Caco-2 (cell line): Measurements from ENCODE around the gene TAF15. TPM values are rescaled to one million over a fixed set of nuclear protein-coding genes. Genes with fewer than 3 reads are reported as not detected.

ENCODE experiments used
- BruUV-seq: library from RNA; stranded (reverse); fragments of 400-500 nt; replicated peaks from 2 replicates; lab custom pipeline; 2021; lab: Mats Ljungman, UMichigan
- CTCF ChIA-PET: fragments of 300-600 bp; sonication (Branson Sonifier 250); formaldehyde crosslinking; loops from one replicate; lab custom pipeline; 2022; ENCODE audit warnings: antibody characterized with exemption; lab: Charles Lee
- POLR2A ChIA-PET: fragments of 300-600 bp; sonication (Branson Sonifier 250); formaldehyde crosslinking; loops from one replicate; lab custom pipeline; 2022; ENCODE audit warnings: antibody characterized with exemption; lab: Charles Lee
- DNase-seq, 2 experiments: peaks; one replicate each; pipeline versions ENCODE4 v3.0.0 to v3.0.0-alpha.2; 2020 to 2022
- H3K27me3 ChIP-seq: replicated peaks from 2 replicates; pipeline ENCODE4 v1.6.0; 2011; ENCODE audit warnings: low read length; ENCODE audit not compliant: control insufficient read depth, insufficient read depth
- H3K36me3 ChIP-seq: 2 replicates; pipeline ENCODE4 v1.5.1; 2011; ENCODE audit warnings: low read length; ENCODE audit not compliant: control insufficient read depth, insufficient read depth
- H3K4me1 ChIP-seq: fragments of 250-450 bp; sonication (Bioruptor Pico); 2 replicates; pipeline ENCODE4 v1.5.1; 2020; ENCODE audit warnings: mild to moderate bottlenecking
- H3K4me3 ChIP-seq: 2 replicates; pipeline ENCODE4 v1.5.1; 2011; ENCODE audit warnings: low read depth, mild to moderate bottlenecking, control low read depth, low read length
- H3K9me3 ChIP-seq: fragments of 250-450 bp; sonication (Bioruptor Pico); 2 replicates; pipeline ENCODE4 v1.5.1; 2020; ENCODE audit warnings: mild to moderate bottlenecking, moderate library complexity
- H3K27ac Mint-ChIP-seq: one replicate; pipeline ENCODE4 v1.8.0; 2022; ENCODE audit warnings: mixed read lengths; ENCODE audit not compliant: unreplicated experiment
- H3K27me3 Mint-ChIP-seq: one replicate; pipeline ENCODE4 v1.8.0; 2022; ENCODE audit warnings: mixed read lengths; ENCODE audit not compliant: insufficient read depth, unreplicated experiment
- H3K36me3 Mint-ChIP-seq: one replicate; pipeline ENCODE4 v1.8.0; 2022; ENCODE audit warnings: mild to moderate bottlenecking, mixed read lengths; ENCODE audit not compliant: insufficient read depth, unreplicated experiment
- H3K4me1 Mint-ChIP-seq: one replicate; pipeline ENCODE4 v1.8.0; 2022; ENCODE audit warnings: low read depth, mixed read lengths; ENCODE audit not compliant: unreplicated experiment
- H3K4me3 Mint-ChIP-seq: one replicate; pipeline ENCODE4 v1.8.0; 2022; ENCODE audit warnings: mild to moderate bottlenecking, moderate library complexity, mixed read lengths; ENCODE audit not compliant: unreplicated experiment
- H3K9me3 Mint-ChIP-seq: one replicate; pipeline ENCODE4 v1.8.0; 2022; ENCODE audit warnings: mixed read lengths; ENCODE audit not compliant: unreplicated experiment
- CTCF ChIP-seq, 2 experiments: fragments of 200-600 bp in 1 of 2; IDR thresholded peaks; 1 replicate in 1 of 2; 2 replicates in 1 of 2; pipeline versions ENCODE4 v1.5.1 to v1.8.0; 2011 to 2022; ENCODE audit warnings: antibody characterized with exemption in 1 of 2, control low read depth in 1 of 2, inconsistent platforms in 1 of 2, low read depth in 1 of 2, low read length in 1 of 2, mild to moderate bottlenecking in 1 of 2, moderate library complexity in 1 of 2; ENCODE audit not compliant: insufficient read depth in 1 of 2, severe bottlenecking in 1 of 2, unreplicated experiment in 1 of 2
- intact Hi-C: fragments of 100-400 bp; cut with micrococcal nuclease; formaldehyde crosslinking; loops from one replicate; pipeline ENCODE4 v1.10.0; 2022; ENCODE audit not compliant: unreplicated experiment
- total RNA-seq: library from RNA; stranded (reverse); gene quantifications from 2 replicates; pipeline ENCODE4 v1.2.3, GENCODE V29; 2022

The TAF15 gene
- total RNA-seq, 1 experiment from 2014 or later = 350 TPM

DNA sequence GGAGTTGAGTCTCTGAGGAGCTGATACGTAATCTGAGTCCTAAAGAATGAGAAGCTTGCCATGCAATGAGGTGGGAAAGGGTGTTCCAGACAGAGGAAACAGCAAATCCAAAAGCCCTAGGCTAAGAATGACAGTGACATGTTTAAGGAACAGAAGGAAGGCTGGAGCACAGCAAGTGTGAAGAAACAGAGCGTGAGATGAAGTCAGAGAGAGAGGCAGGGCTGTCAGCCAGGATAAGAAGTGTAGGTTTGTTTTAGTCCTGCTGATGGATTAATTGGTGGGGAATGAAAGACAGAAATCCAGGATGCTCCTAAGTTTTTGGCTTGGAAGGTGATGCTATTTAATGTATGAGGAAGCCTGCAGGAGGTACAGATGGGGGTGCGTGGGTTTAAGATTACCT is 28.3 kb upstream of the TAF15 start:
- Mint-ChIP-seq H3K9me3 (no peaks in the 10 kb centered on the region), H3K4me3 (no peak overlapping the region), H3K27ac (no peak overlapping the region), H3K36me3 (no peaks in the 10 kb centered on the region), H3K4me1 (peaks cover 7% of the 10 kb centered on the region), H3K27me3 (peaks cover 6% of the 10 kb centered on the region)
- Histone ChIP-seq H3K27me3 (no peaks in the 10 kb centered on the region), H3K36me3 (no peaks in the 10 kb centered on the region), H3K9me3 (no peaks in the 10 kb centered on the region), H3K4me3 (no peak overlapping the region), H3K4me1 (no peaks in the 10 kb centered on the region)
- DNase-seq = no peak
- POLR2A ChIA-PET = interaction anchor here (0.6 kb wide), 1 partner anchor 228 kb away, joined by 3 read pairs; no protein-coding TSS in a partner anchor
- no TSS peak for BruUV-seq
- no peak for TF ChIP-seq CTCF (IDR thresholded peaks at IDR 0.05; ENCODE audit: insufficient read depth in 1 of 2, low read depth in 1 of 2, low read length in 1 of 2, severe bottlenecking in 1 of 2, unreplicated experiment in 1 of 2)
- CTCF ChIA-PET = interaction anchor here (1.0 kb wide), 2 partner anchors 12 to 17 kb away, joined by 3 to 4 read pairs; no protein-coding TSS in a partner anchor
- intact Hi-C loops = no loop called here

- ChIA-PET CTCF (interaction anchor here (1.5 kb wide), 1 partner anchor 21 kb away, joined by 8 read pairs; no protein-coding TSS in a partner anchor), POLR2A (interaction anchor here (0.6 kb wide), 1 partner anchor 12 kb away, joined by 3 read pairs; no protein-coding TSS in a partner anchor)
- no peaks in the 10 kb centered on the region for H3K4me1 ChIP-seq
- no peak for TF ChIP-seq CTCF (IDR thresholded peaks at IDR 0.05; ENCODE audit: insufficient read depth in 1 of 2, low read depth in 1 of 2, low read length in 1 of 2, severe bottlenecking in 1 of 2, unreplicated experiment in 1 of 2)
- no peaks in the 10 kb centered on the region for H3K27me3 ChIP-seq
- no peak for DNase-seq
- H3K4me3 Mint-ChIP-seq = no peak overlapping the region
- no peaks in the 10 kb centered on the region for H3K36me3 ChIP-seq
- H3K9me3 ChIP-seq = no peaks in the 10 kb centered on the region
- peaks cover 15% of the 10 kb centered on the region for H3K4me1 Mint-ChIP-seq
- no TSS peak for BruUV-seq
- no peaks in the 10 kb centered on the region for H3K9me3 Mint-ChIP-seq
- no peak overlapping the region for H3K27ac Mint-ChIP-seq
- intact Hi-C loops = no loop called here
- H3K4me3 ChIP-seq = no peak overlapping the region
- H3K36me3 Mint-ChIP-seq = no peaks in the 10 kb centered on the region
- H3K27me3 Mint-ChIP-seq = peaks cover 5% of the 10 kb centered on the region
Measured at GRCh38 chr17:35784895-35785294, 24.4 kb upstream of the TAF15 start.

DNA sequence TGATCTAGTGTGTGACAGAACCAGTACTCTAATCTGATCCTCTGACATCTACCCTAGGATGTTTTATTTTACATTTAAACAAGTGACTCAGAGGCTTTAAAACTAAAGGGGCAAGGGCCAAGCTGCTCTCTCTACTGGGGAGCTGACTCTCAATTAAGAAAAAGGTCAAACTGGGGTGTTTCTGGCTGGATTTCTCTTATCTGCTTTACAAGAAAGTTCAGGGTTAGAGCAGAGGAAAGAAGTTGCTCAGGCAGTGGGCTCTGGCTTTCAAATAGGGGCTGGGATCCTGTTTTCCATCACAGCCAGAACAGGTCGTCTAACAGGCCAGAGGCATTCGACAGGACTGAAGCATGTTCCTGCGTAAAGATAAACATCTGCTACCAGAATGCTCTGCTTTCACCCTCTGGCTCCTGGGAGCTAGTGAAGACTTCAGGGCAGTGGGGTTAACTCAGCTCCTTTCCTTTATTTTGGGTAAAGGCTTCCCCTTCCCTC is 22.3 kb upstream of the TAF15 start:
- peaks cover 15% of the 10 kb centered on the region for H3K4me1 Mint-ChIP-seq
- no peaks in the 10 kb centered on the region for H3K9me3 Mint-ChIP-seq
- no peaks in the 10 kb centered on the region for H3K27me3 ChIP-seq
- POLR2A ChIA-PET = no interaction called here
- no peak overlapping the region for H3K4me3 ChIP-seq
- peak overlapping the region; percentile 7 for H3K27ac Mint-ChIP-seq
- no peak for TF ChIP-seq CTCF (IDR thresholded peaks at IDR 0.05; ENCODE audit: insufficient read depth in 1 of 2, low read depth in 1 of 2, low read length in 1 of 2, severe bottlenecking in 1 of 2, unreplicated experiment in 1 of 2)
- no peak overlapping the region for H3K4me3 Mint-ChIP-seq
- H3K27me3 Mint-ChIP-seq = peaks cover 9% of the 10 kb centered on the region
- H3K4me1 ChIP-seq = no peaks in the 10 kb centered on the region
- H3K9me3 ChIP-seq = no peaks in the 10 kb centered on the region
- intact Hi-C loops = no loop called here
- no TSS peak for BruUV-seq
- CTCF ChIA-PET = interaction anchor here (0.6 kb wide), 1 partner anchor 23 kb away, joined by 3 read pairs; no protein-coding TSS in a partner anchor
- DNase-seq = no peak
- no peaks in the 10 kb centered on the region for H3K36me3 ChIP-seq
- no peaks in the 10 kb centered on the region for H3K36me3 Mint-ChIP-seq
